ENCODE data around the gene CFAP74.

Gene CFAP74

GRCh38 chr1:1967879-1968278, 35.7 kb downstream of the CFAP74 start:
- DNase-seq (ENCODE audit: low spot score): no peak

GRCh38 chr1:1967151-1967550, 36.4 kb downstream of the CFAP74 start:
- DNase-seq (ENCODE audit: low spot score): no peak

DNA sequence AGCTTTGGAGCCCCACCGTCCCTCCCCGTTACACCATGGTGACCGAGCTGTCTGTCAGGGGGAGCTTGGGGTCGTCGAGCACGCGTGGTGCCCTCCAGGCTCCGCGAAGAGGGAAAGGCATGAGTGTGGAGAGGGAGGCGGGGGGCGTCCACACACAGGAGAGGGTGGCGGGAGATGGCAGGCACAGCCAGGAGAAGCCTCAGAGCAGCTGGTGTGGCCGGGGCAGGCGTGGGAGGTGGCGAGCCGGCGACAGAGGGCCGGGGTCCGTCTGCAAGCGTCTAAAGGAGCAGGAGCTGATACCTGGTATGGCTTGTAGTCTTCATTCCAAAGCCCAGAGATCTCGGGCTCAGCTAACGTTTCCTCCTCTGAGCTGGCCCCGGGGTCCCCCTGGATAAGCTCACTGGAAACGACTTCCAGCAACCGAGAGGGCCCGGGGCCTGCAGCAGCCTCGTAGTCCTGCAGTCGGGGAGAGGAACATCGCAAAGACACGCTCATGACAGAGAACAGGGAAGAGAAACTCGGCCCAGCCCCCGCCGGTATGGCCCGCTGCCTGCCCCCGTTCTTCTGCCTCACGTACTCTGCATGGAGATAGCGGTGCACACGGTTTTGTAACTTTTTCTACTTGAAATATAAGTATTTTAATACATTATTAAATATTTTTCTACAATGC, 37.4 kb downstream of the CFAP74 start:
- no peak for DNase-seq (ENCODE audit: low spot score)

DNA sequence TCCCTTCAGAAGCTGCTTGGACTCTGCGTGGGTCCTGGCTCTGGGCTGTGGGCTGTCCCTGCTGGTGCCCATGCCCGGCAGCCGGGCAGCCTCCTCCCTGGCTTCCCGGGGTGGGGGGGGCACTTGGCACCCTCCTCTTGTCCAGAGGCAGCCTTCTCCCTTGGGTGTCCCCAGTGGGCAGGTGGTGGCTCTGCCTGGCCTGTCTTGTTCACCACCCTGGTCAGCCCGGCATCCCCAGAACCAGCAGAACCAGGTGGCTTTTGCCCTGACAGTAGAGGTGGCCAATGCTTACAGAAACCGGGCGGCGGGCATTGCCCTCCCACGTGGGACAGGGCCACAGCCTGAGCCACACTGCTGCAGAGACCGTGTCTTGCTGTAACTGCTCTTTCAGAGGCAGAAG, 38.0 kb downstream of the CFAP74 start:
- DNase-seq (ENCODE audit: low spot score): no peak

GRCh38 chr1:1964811-1965210, 38.8 kb downstream of the CFAP74 start:
- DNase-seq (ENCODE audit: low spot score): no peak

DNA sequence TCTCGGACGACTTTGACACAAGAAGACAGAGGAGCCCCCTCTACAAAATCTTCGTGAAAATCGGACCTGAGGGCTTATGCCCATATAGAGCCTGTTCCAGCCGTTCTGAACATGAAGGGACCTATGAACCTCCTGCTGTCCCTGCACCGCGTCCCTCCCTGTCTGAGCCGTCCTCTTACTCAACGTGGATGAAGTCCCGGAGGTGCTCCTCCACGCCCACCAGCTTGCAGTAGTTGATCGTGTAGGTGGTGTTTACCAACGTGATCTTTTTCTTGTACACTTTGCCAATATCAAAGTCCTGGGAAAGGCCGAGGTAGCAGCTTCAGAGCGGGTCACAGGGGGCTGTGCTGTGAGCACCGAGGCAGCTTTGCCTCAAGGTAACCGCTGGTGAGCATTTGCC, 40.0 kb downstream of the CFAP74 start:
- DNase-seq (ENCODE audit: low spot score): no peak

- DNase-seq (ENCODE audit: low spot score): no peak
These were observed 40.8 kb downstream of the CFAP74 start for GRCh38 chr1:1962752-1963151.

- no peak for DNase-seq (ENCODE audit: low spot score)
These were observed 42.9 kb downstream of the CFAP74 start for GRCh38 chr1:1960480-1961196.

DNA sequence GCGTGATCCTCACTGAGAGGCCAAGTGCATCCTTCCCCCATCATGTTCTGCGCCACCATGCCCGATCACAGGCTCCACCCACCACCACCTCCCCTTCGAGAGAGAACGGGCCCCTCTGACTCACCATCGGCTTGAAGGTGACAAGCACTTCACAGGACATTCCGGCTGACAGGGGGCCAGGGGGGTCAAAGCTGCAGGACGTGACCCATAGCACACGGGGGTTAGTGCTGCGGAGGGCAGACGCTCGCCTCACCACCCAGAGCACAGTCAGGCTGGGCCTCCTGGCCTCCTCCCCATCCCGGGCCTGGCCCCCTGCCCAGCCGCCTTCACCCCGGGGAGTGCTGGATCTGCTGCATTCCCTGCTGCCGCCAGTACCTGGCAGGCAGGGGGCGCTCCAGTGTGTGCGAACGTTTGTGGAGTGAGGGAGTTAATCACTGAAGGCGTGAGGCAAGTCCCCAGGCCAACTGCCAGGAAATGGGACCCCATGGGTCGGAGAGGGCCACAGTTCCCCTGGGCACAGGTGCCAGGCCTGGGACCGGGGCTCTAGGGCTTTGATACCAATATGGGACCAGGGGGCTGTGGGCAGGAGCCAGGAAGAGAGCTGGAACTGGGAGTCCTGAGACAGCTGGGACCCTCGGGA, 43.6 kb downstream of the CFAP74 start:
- peak; percentile 79 for DNase-seq (ENCODE audit: low spot score)

DNA sequence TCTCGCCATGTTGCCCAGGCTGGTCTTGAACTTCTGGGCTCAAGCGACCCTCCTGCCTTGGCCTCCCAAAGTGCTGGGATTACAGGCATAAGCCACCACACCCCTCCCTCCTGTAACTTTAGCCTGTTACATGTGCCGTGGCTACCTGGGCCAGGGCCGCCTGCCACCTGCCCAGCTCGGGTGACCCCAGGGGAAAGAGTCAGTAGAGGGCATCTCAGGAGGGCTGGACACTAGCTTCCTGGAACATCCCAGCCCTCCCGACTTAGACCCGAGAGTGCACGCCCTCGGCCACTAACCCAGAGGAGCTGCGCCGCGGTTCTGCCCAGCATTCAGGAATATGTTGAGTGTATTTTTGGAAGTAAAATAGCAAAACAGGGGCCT, 44.1 kb downstream of the CFAP74 start:
- no peak for DNase-seq (ENCODE audit: low spot score)

DNA sequence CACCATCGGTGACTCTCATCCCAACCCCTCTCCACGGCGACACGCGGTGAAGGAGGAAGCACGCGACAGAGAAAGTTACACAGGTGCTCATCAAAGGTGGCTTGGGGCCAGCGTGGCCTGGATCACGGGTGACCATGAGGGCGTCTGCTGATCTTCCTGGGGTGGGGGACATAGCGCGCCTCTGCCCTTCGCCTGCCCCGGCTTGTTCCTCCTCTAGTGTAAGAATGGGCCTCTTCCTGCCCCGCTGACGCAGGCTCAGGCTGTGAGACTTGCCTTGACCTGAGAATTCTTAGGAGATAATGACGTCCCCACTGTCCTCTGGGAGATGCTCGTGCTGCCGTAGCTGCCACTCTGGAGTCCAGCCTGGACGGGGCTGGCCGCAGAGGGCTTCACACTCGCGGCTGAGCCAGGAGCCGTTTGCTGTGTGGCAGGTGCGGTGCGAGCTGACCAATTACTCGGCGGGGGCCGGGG, 45.5 kb downstream of the CFAP74 start:
- no peak for DNase-seq (ENCODE audit: low spot score)

GRCh38 chr1:1957533-1957961, 46.0 kb downstream of the CFAP74 start:
- no peak for DNase-seq (ENCODE audit: low spot score)

- no peak for DNase-seq (ENCODE audit: low spot score)
These were observed 46.7 kb downstream of the CFAP74 start for GRCh38 chr1:1956586-1957532.

DNA sequence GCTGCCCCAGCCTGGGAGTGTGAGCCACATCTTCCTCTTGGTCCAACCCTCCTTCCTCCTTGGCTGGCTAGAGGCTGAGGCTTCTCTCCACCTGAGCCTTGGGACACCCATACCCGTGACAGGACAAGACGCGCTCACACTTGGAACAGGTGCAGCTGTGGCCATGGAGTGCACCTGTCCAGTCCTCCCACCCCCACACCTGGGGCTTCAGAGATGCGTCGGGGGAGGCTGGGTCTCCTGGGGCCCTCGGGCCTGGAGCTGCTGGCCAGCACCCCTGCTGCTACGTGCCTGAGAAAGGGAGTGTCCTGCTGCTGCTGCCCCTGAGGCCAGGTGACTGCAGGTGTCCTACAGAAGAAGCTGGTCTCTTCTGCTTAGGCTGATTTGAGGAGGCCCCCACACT, 47.5 kb downstream of the CFAP74 start:
- no peak for DNase-seq (ENCODE audit: low spot score)

DNA sequence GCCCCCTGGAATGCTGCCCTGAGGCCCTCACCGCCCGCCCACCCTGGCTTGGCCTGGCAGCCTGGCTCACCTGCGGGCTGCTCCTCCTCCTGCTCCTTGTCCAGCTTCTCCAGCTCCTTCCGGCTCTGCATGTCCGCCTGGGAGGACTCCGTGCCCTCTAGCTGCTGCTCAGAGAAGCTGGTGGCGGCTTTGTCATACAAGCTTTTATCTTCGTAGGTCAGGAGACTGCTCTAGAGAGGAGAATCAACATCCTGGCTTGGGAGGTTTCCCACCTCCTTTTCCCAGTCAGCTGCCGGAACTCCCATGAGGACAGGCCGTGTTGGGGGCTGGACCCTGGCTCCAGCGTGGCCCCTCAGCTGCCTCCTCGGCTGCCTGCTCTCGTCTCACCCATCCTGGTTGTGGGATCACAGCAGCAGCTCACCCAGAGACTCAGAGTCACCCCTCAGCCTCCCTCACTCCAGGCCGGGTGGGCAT, 47.9 kb downstream of the CFAP74 start:
- no peak for DNase-seq (ENCODE audit: low spot score)

DNA sequence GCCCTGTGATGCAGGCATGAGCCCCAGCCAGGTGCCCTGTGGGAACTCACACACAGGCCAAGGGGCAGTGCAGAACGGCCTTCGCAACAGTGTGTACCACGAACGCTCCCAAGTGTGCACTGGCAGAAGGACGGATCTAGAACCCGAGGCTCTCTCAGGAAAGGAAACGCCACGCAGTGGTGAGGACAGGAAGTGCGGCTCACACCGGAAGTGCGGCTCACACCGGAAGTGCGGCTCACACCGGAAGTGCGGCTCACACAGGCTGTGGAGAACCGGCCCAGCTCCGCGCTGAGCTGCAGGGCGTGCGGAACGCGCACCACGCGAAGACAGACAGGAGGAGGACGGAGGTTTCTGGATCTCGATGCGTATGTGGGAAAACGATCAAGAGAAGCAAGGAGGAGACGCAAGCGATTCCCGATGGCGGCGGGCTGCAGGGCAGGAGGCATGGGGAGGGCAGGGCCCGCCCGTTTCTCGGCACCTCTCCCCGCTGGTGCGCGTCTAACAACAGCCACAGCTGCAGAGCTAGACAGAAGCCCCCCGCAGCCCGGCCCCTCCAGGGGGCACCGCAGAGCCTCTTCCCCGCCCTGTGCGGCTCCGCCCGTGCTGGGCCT, 48.6 kb downstream of the CFAP74 start:
- DNase-seq (ENCODE audit: low spot score): no peak

DNA sequence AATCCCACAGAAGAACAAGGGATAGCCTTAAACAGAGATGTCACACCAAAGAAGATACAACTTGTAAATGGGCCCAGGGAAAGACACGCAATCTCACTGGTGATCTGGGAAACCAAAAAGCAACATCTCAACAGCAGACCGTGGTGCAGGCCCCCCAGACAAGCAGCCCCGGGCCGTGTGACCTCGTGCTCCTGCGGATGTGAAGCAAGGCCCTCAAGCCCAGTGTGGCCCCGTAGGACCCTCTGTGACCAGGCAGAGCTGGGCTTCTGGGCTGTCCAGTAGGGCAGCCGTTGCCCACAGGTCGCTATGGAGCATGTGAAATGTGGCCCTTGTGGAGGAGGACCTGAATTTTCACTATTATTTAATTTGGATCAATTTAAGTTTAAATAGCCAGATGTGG, 49.6 kb downstream of the CFAP74 start:
- DNase-seq (ENCODE audit: low spot score): no peak

DNA sequence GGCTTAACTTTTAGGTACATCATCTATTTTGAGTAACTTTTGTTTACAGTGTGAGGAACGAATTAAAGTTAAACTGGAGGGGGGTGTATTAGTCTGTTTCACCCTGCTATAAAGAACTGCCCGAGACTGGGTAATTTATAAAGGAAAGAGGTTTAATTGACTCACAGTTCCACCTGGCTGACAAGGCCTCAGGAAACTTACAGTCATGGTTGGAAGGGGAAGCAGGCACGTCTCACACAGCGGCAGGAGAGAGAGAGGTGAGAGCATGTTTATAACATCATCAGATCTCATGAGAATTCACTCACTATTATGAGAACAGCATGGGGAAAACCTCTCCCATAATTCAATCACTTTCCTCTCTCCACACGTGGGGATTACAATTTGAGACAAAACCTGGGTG, 52.6 kb downstream of the CFAP74 start:
- no peak for DNase-seq (ENCODE audit: low spot score)

DNA sequence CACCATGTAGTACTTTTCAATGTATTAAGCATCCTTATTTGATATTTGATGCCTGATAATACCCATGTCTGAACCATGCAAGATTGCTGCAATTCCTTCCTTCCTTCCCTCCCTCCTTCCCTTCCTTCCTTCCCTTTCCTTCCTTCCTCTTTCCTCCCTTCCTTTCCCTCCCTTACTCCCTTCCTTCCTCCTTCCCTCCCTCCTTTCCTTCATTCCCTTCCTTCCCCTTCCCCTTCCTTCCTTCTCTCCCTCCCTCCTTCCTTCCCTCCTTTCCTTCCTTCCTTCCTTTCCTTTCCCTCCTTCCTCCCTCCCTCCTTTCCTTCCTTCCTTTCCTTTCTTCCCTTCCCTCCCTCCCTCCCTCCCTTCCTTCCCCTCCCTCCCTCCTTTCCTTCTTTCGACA, 54.8 kb downstream of the CFAP74 start:
- DNase-seq (ENCODE audit: low spot score): no peak

DNA sequence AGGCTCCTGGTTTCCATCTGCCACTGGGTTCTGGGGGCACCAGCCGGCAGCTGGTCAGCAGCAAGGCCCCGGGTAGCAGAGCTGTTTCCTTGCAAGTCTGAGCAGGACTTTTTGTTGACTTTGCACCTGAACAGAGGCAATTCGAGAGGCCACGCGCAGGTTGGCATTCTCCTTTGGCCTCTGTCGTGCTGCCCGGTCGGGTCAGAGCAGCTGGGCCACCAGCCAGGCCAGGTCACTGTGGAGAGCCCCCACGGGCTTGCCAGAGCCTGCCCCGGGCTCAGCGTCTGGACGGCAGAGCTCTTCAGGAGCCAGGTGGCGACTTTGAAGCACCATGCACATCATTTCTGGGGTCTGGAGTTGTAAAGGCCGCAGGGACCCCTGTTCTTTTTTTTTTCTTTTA, 56.1 kb downstream of the CFAP74 start:
- no peak for DNase-seq (ENCODE audit: low spot score)

DNA sequence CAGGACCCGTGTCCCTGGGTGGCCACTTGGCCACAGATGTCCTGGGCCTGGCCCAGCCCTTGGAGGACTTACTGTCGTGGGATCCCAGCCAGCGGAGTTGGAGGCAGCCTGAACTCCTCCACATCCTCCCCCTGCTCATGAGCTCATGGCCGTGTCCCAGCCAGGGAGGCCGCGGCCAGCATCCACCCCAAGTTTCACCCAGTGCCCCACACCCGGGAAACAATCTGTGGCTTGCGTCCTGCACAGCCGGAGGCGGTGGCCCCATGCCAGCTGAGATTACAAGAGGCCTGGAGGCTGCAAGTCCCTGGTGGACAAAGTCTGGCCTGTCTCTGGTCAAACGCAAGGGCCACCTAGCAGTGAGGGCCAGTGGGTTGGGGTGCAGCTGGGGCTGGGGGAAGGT, 57.0 kb downstream of the CFAP74 start:
- no peak for DNase-seq (ENCODE audit: low spot score)
